Measurements from ENCODE around the gene GADD45B.

DNA sequence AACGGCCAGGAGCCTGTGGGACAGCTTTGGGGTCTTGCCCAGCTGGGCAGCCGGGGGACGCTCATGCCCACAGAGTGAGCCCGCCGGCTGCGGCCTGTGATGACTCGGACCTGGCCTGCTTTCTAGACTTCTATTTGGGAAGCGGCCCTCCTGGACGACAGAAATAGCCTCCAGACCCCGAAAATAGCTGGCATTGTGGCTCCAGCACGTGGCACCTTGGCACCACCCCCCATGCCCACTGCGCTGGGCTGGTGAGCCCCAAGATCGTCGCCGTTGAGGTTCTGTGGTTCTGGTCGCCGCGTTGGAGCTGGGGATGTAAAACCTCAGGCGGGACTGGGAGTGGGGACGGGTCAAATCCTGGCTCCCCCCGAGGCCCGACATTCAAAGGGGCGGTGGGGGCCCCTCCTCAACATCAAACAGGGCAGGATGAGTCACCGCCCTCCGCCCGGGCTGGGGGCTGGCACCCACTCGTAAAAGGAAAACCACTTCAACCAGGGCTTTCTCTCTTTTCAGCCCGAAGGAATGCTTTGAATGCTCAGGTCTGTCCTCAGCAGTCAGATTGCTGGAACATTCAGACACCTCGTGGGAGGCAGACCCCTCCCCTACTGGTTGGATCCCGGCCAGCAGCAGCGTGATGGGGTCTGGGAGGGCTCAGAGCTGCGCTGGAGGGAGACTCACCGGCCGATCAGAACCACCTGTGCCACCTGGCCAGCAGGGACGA is 42.1 kb downstream of the GADD45B start:
- TF ChIP-seq EZH2 (IDR thresholded peaks at IDR 0.05), result no peak
- no peak for TF ChIP-seq POLR2AphosphoS5 (IDR thresholded peaks at IDR 0.05; ENCODE audit: borderline replicate concordance, low read depth, low read length)

Data from SK-N-MC (cell line).